NCI-H1417 (cell line): ENCODE measurements around the gene MTFMT.
A peak's percentile ranks its signal among the peaks of the same experiment; 100 is the strongest.
"Not testable (repeated sequence)": the region's sequence is repeated elsewhere in the genome, so short reads cannot be mapped to it uniquely, and the experiment has no call there.

Experiments used
- DNase-seq, 3 experiments: peaks; one replicate each; lab custom pipeline; 2025; lab: John Stamatoyannopoulos, UW

MTFMT gene

GRCh38 chr15:65060641-65061397 lies 31.4 kb upstream of the MTFMT start:
- DNase-seq = no peak

GRCh38 chr15:65059931-65060596 lies 30.6 kb upstream of the MTFMT start:
- no peak for DNase-seq

GRCh38 chr15:65059369-65059750 lies 29.9 kb upstream of the MTFMT start:
- DNase-seq = no peak

DNA sequence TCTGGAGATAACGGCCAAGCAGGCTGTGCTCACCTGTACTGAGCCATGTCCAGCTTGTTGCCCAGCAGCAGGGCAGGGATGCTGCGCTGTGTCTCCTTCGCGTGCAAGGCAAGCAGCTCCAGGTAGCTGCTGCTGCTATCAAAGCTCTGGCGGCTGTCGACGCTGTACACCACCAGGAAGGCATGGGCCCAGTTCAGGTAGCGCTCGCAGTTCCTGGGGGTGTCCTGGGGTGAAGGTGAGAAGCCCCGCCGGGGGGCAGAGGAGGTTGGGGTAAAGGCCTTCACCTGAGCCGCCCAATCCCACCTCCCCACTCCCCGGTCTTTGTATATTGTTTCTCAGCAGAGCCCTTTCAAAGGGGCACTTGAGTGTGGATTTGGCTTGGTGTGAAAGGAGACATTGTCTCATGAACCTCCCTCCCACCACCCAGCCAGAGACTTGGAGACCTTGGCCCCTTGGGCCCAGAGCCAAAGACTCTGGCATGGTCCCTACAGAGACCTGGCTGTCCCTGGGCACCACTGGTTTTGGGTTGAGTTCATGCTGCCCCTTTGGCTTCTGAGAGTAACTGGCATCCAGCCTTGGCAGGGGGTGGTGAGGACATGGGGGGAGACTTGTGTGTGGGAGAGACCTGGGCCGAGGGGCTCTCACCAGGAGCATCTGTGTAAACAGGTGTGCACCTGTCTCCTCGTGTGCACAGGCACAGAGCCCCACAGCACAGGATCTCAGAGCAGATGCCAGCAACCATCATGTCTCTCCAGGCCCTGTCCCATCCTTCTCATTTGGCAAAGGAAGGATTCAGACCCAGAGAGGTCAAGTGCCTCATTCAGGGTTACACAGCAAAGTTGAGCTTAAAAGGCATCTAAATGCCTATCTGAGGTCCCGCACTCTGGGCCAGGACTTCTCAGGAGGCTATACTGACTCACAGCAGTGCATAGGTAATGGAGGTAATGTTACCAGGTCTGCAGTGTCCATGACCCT lies 29.2 kb upstream of the MTFMT start:
- no peak for DNase-seq

- no peak for DNase-seq
These were observed 28.1 kb upstream of the MTFMT start for GRCh38 chr15:65057549-65057940.

- no peak for DNase-seq
These were observed 27.6 kb upstream of the MTFMT start for GRCh38 chr15:65056868-65057548.

GRCh38 chr15:65056106-65056505 lies 26.7 kb upstream of the MTFMT start:
- no peak for DNase-seq

DNA sequence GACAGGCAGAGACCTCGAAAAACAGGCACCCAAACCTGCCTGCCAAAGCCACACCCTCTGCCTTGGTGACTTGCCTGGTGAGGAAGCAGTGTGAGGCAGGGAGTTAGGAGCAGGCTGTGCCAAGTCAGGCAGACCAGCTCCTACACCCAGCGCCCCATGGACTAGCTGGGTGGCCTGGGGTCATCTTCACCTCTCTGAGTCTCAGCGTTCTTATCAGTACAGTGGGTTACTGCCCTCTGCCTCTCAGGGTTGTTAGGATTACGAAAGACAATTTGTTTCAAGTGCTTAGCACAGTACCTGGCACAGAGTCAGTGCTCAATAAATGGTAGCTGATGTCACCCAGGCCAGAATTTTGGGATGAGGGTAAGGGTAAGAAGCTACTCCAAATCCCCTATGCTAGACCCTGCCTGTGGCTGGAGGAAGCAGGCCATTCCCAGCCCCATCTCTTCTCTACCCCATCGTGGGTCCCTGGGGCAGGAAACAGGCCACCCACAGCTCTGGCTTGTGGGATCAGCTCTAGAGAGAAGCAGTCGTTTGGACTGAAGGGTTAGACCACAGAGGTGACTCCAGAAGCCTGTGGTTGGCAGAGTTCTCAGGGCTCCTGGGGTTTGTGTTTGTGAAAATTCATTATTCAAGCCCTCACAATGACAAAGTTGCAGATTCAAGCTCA lies 25.9 kb upstream of the MTFMT start:
- DNase-seq = no peak

DNA sequence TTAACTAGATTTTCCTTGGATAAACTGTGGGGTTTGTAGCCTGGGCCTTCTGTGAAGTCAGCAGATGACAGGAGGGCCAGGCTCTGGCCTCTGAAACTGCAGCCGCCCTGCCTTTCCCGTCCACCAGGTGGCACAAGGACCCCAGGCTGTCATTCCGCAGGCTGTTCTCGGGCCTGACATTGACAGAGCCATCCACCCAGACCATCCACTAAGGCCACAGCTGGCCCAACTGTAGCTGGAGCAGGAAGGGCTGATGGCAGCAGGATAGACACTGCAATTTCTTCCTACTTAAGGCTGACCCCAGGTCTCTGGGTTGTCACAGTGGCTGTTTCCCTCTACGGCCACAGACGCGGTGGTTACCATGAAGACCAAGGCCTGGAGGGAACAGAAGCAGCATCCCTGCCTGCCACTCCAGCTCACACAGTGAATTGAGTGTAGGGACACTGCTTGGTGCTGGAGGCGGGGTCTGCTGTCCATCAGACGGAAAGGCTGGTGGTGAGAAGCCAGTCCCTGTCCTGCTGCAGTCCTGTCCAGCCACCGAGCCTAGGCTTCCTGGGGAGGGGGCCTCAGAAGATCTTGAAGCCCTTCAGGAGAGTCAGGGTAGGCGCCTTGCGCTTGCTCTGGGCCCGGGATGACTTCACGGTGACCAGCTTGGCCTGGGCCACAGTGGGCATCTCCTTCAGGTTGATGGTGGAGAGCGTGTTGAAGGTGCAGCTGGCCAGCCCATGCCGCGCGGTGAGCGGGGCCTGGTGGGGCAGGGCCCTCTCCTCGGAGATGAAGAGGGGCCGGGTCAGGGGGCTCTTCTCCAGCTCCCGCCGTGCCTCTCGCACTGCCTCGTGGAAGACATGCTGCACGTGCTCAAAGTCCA lies 25.1 kb upstream of the MTFMT start:
- DNase-seq = peak; percentile 43 to 72 (median 43)

DNA sequence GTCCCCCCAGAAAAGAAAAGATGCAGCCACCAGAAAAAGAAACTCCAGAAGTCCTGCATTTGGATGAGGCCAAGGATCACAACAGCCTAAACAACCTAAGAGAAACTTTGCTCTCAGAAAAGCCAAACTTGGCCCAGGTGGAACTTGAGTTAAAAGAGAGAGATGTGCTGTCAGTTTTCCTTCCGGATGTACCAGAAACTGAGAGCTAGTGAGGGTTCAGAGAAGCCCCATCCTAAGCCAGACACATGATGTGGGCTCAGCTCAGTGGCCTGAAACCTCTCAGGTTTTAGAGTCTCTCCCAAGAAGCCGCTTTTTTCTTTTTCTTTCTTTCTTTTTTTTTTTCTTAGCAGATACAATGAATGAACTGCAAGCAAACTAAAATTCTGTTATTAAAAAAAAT lies 23.5 kb upstream of the MTFMT start:
- DNase-seq = no peak

DNA sequence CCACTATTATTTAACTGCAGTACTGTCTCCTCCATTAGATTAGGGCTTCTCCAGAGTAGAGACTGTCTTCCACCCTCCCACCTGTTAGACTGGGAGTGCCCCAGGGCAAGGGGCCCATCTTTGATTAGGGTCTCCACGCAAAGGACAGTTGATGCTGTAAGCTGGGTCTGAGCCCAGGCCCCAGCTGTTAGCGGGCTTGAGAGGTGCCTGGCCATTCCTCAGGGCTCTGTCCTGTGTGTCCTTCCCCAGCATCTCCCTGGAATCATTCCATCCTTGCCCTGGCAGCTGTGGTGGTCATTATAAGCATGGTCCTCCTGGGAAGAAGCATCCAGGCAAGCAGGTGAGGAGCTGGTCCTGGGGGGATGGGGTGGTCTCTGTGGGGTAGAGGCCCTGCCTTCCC lies 21.8 kb upstream of the MTFMT start:
- DNase-seq = no peak

DNA sequence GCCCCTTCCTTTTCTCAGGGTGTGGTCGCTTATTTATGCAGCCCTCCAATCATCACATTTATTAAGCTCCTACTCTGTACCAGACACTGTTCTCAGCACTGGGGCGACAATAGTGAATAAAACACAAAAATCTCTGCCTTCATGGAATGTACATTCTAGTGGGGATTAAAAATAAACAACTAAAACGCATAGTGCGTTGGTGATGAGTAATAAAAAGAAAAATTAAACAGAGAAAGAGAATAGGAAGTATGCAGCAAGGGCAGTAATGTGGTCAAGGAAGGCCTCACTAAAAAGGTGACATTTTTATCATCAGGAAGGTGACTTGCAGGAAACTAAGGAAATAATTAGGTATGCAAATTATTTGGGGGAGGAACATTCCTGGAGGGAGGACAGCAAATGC lies 20.8 kb upstream of the MTFMT start:
- no peak for DNase-seq

- peak; percentile 93 to 100 (median 97) for DNase-seq
These were observed 20.0 kb upstream of the MTFMT start for GRCh38 chr15:65049418-65049840.

DNA sequence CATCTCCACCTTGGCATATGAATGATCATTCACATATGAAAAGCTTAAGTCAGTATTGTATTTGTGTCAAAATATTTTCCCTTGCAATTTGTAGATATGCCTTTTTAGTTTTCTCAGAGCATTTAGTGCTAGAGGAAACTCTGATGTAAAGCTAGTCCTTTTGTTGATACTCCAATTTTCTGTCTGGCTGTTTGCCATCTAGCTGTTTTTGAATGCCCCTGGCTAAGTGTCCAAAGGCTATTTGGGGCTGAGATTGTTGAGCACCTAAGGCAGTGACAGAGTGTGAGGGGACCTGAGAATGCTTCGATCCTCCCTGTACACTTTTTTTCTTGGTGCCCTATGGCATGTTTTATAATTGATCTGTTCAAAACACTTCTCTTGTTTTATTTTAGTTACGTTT lies 18.8 kb upstream of the MTFMT start:
- peak in 2 of 3 experiments; percentile 10 to 58 for DNase-seq

DNA sequence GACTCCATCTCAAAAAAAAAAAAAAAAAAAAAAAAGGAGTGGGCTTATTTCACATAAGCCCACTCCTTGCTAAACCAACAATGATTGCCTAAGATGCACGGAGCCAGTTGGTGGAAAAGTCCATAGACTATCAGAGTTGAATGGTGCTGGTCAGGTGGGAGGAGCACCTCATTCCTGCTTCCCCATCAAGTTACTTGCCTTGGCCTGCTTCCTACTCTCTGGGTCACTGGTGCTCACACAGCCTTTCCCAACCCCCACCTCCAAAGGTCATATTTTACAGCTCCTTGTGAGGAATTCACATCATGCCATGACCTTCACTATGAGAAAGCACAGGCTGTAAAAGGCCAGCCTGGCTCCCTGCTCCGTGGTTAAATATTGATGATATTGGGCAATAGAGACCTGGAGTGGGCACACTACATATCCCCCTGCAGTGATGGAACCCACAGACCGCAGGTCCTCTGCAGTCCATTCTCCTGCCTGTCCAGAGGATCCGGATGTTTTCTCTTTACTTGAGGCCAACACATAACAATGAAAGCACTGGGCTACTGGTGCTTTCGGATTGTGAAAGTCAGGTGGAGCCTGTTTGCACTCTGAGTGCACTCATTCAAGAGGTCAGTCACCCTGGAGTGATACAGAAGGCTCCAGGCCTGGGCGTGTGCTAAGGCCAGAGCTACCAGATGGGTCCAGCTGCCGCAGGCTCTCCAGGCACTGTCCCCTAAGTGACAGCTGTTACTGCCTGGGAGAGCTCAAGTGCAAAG lies 15.5 kb upstream of the MTFMT start, which contains the start of gene SLC51B:
Gene SLC51B (plus strand): TSS at position 664 of the 758 bp plus-strand sequence. CDS start 4,618 bp downstream, outside the sequence.
- DNase-seq = peak in 2 of 3 experiments; percentile 17 to 66

- not testable (repeated sequence) for DNase-seq
These were observed 14.8 kb upstream of the MTFMT start for GRCh38 chr15:65044218-65044617.

DNA sequence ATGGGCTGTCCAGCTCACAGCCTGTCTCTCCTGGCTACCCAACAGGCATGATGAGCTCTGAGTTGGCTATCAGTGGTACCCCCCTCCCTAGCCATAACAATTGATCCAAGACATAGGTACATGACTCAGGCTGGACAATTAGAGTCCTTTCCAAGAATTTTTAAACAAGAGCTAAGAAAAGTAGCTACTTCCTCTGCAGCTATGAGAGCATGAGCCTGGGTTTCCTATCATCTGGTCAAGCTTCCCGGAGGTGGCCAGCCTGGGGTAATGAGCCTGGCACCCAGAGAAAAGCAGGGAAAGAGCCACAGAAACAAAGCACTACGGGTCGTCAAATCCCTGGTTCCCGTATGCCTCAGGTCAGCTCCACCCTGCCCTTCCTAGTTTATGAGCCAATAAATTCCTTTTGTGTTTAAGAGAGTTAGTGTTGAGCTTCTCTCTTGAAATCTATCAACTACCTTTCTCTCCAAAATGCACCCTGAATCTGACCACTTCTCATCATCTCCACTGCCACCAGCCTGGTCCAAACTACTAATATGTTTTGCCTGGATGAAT lies 13.4 kb upstream of the MTFMT start:
- DNase-seq = no peak

- DNase-seq = no peak
These were observed 12.3 kb upstream of the MTFMT start for GRCh38 chr15:65041787-65042186.

GRCh38 chr15:65040461-65040860 lies 11.0 kb upstream of the MTFMT start:
- DNase-seq = no peak
